Small intestine (tissue), 7 donors: ENCODE measurements around the gene IQCH. TPM values are rescaled to one million over a fixed set of nuclear protein-coding genes. Genes with fewer than 3 reads are reported as not detected.
"Not testable (repeated sequence)": the region's sequence is repeated elsewhere in the genome, so short reads cannot be mapped to it uniquely, and the experiment has no call there.

Experiments used
- DNase-seq, 2 donors: peaks; one replicate each; pipeline versions ENCODE4 v3.0.0 to v3.0.0-alpha.2; 2013
- FAIRE-seq: peaks from 2 replicates; lab custom pipeline; 2012; peaks lifted over from hg19 to GRCh38; lab: Jason Lieb, UNC
- H3K27ac ChIP-seq, 3 donors: one replicate each; pipeline ENCODE4 v1.5.1; 2013; ENCODE audit warnings: low read length in 2 of 3, mild to moderate bottlenecking in 2 of 3, control low read depth in 1 of 3, inconsistent platforms in 1 of 3, low read depth in 1 of 3, moderate library complexity in 1 of 3
- H3K27me3 ChIP-seq, 3 donors: one replicate each; pipeline ENCODE4 v1.6.1; 2013; ENCODE audit warnings: low read length in 3 of 3, inconsistent platforms in 1 of 3; ENCODE audit not compliant: control insufficient read depth in 3 of 3, insufficient read depth in 3 of 3
- H3K36me3 ChIP-seq, 3 donors: one replicate each; pipeline ENCODE4 v1.6.1; 2013; ENCODE audit warnings: low read length in 3 of 3, inconsistent platforms in 1 of 3, low read depth in 1 of 3, mild to moderate bottlenecking in 1 of 3, moderate library complexity in 1 of 3; ENCODE audit not compliant: control insufficient read depth in 3 of 3, insufficient read depth in 2 of 3
- H3K4me1 ChIP-seq, 3 donors: one replicate each; pipeline ENCODE4 v1.6.1; 2013; ENCODE audit warnings: low read length in 2 of 3, inconsistent platforms in 1 of 3, low read depth in 1 of 3, mild to moderate bottlenecking in 1 of 3, moderate library complexity in 1 of 3; ENCODE audit not compliant: control insufficient read depth in 3 of 3, insufficient read depth in 2 of 3
- H3K4me3 ChIP-seq, 3 donors: one replicate each; pipeline ENCODE4 v1.5.1; 2013; ENCODE audit warnings: low read length in 3 of 3, control low read depth in 1 of 3, inconsistent platforms in 1 of 3, low read depth in 1 of 3, mild to moderate bottlenecking in 1 of 3, moderate library complexity in 1 of 3
- H3K9me3 ChIP-seq, 2 donors: one replicate each; pipeline ENCODE4 v1.6.1; 2013; ENCODE audit warnings: low read depth in 1 of 2, low read length in 1 of 2; ENCODE audit not compliant: control insufficient read depth in 2 of 2, insufficient read depth in 1 of 2
- WGBS, 3 donors: extraction: QIAGEN DNeasy Blood & Tissue Kit; methylation state at CpG; one replicate each; pipeline ENCODE4 v1.1.7; 2013; 5-methylcytosine and 5-hydroxymethylcytosine counted together
- polyA plus RNA-seq, 4 donors: library from polyadenylated mRNA; stranded (reverse) in 3 of 4; unstranded in 1 of 4; fragments of 200-250 nt in 3 of 4; fragments of 120-200 nt in 1 of 4; gene quantifications; one replicate each; pipeline versions ENCODE4 v1.2.1 to v1.2.3, GENCODE V29; 2013
- donor health status: healthy with polysubstance abuse.
- donor health status: control.
- donor health status: control.
- donor health status: Bipolar disorder and iron deficiency.
- donor health status: healthy.

The IQCH gene
- polyA plus RNA-seq, 4 donors: 0.27 to 0.72 (median 0.36) TPM; not detected in 1

DNA sequence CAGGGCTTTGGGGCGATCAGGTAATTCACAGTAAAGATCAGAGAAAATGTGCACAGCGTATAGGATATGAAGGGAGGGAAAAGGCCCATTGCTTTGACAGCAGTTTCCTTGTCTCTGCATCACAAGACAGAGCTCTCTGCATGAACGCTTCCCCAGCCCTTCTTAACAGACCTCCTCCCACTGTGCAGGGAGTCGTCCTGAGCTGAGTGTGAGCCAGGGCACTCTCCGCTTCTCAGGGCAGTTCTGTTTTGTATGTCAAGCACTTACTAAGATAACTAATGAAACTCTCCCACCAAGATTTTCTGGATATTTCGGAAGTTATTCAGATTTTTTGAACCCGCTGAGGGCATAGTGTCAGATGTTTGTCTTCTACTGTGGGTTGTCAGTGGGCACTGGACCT lies 160.6 kb downstream of the IQCH start:
- 88 to 94% (median 91%) methylated on average over 7 of the region's 7 CpGs for WGBS, 3 donors
- no peaks in the 10 kb centered on the region for H3K27me3 ChIP-seq
- H3K36me3 ChIP-seq: no peaks in the 10 kb centered on the region
- no peak for DNase-seq
- H3K4me3 ChIP-seq: no peak overlapping the region
- no peaks in the 10 kb centered on the region for H3K9me3 ChIP-seq
- no peak for FAIRE-seq
- no peak overlapping the region for H3K27ac ChIP-seq
- H3K4me1 ChIP-seq: no peaks in the 10 kb centered on the region

DNA sequence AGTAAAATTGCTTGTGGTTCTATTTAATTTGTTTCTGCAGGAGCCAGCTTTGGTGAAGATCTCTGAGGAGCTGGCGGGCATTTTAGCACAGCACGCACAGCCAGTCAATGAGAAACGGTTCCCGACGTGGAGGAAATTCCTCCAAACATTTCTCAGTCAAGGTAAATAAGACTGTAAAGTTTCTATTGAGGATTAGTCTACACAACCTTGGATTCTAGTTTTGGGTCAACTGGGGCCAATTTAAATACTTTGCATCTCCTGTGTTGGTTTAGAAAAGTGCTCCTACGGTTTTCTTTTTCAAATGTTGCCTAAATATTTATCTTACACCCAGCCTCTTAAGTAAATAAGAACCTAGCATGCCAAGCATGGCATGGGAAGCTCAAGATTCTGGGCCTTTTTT lies 162.3 kb downstream of the IQCH start:
- Histone ChIP-seq H3K4me3 (no peak overlapping the region), H3K36me3 (no peaks in the 10 kb centered on the region), H3K9me3 (no peaks in the 10 kb centered on the region), H3K27me3 (no peaks in the 10 kb centered on the region), H3K4me1 (no peaks in the 10 kb centered on the region), H3K27ac (no peak overlapping the region)
- DNase-seq (no peak), FAIRE-seq (no peak)
- 76 to 83% (median 83%) methylated on average over 6 of the region's 6 CpGs for WGBS, 3 donors

DNA sequence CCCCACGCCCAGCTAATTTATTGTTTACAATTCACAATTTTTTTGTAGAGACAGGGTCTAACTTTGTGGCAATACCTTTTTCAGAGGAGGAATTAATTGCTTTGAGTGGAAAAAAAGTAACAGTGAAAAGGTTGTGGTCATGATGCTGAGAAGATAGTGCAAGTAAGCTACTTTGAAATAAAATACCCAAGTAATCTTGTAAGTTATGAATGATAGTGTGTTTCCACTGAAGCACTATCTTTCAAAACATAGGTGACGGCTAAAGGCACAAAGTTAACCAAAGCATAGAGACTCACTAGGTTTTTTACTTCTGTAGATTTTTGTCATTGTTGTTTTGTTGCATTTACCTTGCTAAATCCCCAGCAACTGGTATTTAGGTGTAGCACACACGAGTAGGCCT lies 165.1 kb downstream of the IQCH start:
- Histone ChIP-seq H3K27ac (no peak overlapping the region), H3K9me3 (no peaks in the 10 kb centered on the region), H3K27me3 (no peaks in the 10 kb centered on the region), H3K36me3 (no peaks in the 10 kb centered on the region), H3K4me1 (no peaks in the 10 kb centered on the region), H3K4me3 (no peak overlapping the region)
- FAIRE-seq (no peak), DNase-seq (no peak)
- 84 to 92% (median 86%) methylated on average over 3 of the region's 3 CpGs for WGBS, 3 donors

DNA sequence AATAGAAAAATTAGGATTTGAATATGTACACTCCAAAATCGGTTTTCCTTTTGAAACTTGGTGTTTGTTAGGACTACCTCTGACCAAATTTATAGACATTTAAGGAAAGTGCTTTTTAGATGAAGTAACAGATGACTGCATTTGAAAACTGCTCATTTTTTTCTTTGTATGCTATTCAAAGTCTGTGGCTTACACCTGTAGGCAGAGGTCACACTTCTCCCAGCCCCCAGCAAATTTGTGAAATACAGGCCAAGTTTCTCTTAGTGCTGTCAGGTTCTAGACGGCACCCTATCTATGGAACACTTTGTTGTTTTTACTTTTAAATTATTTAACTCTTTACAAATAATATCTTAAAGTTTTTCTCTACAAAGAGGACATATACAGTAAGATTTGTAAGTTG lies 165.6 kb downstream of the IQCH start:
- FAIRE-seq: no peak
- Histone ChIP-seq H3K9me3 (no peaks in the 10 kb centered on the region), H3K36me3 (no peaks in the 10 kb centered on the region), H3K27me3 (no peaks in the 10 kb centered on the region), H3K4me1 (no peaks in the 10 kb centered on the region), H3K27ac (no peak overlapping the region), H3K4me3 (no peak overlapping the region)
- 74 to 83% (median 80%) methylated on average over 2 of the region's 2 CpGs for WGBS, 3 donors
- no peak for DNase-seq

DNA sequence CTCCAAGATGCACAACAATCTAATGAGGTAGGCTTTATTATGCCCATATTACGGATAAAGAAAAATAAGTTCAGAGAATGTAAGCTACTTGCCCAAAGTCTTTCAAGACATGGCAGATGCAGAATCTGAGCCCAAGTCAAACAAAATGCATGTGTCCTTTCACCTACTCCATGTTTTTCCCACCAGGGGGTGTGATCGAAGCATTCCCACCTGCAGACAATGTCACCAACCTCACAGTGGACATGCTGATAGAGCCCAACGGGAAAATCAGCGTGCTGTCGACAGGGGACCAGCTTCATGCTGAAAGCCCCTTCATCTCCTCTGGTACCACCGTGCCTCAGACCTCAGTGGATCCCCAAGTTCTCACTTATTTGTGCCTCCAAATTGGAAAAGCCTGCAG lies 166.5 kb downstream of the IQCH start:
- H3K36me3 ChIP-seq: no peaks in the 10 kb centered on the region
- WGBS, 3 donors: 92 to 97% (median 95%) methylated on average over 6 of the region's 6 CpGs

DNA sequence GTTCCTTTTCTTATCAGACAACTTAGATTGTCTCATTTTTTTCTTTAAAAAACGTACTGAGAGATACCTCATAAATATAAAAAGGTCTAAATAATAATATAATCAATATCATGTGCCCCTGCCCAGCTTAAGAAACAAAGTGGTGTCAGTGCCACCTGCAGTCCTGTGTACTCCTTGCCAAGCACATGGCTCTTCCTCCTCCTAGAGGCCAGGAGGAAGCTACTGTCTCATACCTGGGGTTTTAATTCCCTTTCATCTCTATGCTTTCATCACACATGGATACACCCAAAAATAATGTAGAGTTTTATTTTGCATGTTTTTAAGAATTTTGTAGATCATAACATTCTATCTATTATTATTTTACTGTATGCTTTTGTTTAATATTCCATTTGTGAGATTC lies 167.7 kb downstream of the IQCH start:
- no peaks in the 10 kb centered on the region for H3K9me3 ChIP-seq
- DNase-seq (no peak), FAIRE-seq (no peak)
- no peaks in the 10 kb centered on the region for H3K4me1 ChIP-seq
- H3K36me3 ChIP-seq: no peaks in the 10 kb centered on the region
- no peaks in the 10 kb centered on the region for H3K27me3 ChIP-seq
- H3K4me3 ChIP-seq: no peak overlapping the region
- WGBS, 3 donors: 28 to 73% (median 56%) methylated on average over 1 of the region's 1 CpG
- no peak overlapping the region for H3K27ac ChIP-seq

More for the DNA sequence above, 166.5 kb downstream of the IQCH start:
- Histone ChIP-seq H3K4me1 (no peaks in the 10 kb centered on the region), H3K4me3 (no peak overlapping the region), H3K27ac (no peak overlapping the region), H3K9me3 (no peaks in the 10 kb centered on the region), H3K27me3 (no peaks in the 10 kb centered on the region)
- DNase-seq: no peak
- FAIRE-seq: no peak

DNA sequence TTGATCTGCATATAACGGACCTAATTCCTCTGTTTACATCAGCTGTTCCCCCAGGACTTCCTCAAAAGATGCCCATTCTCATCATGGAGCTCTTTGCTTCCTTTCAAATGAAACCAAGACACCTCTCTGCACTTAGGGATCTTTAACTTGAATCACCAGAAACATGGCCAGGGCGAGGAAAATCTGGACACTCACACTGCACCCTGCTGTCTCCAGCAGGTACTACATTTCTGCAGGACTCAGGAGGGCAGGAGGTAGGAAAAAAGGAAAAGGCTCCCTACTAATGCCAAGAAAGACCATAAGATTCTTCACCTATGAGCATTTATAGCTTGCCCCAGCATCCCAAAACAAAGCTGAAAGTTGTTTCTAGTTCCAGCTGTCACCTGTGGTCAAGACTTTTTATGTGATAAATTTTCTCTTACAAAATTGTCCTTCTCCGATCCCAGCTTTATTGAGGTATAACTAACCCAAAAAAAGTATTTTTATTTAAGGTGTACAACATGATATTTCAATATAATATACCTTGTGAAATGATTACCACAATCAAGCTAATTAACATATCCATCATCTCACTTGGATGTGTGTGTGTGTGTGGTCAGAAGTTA lies 179.0 kb downstream of the IQCH start:
- Histone ChIP-seq H3K9me3 (no peaks in the 10 kb centered on the region), H3K27ac (no peak overlapping the region), H3K4me3 (no peak overlapping the region), H3K27me3 (no peaks in the 10 kb centered on the region), H3K4me1 (no peaks in the 10 kb centered on the region), H3K36me3 (no peaks in the 10 kb centered on the region)
- FAIRE-seq: no peak
- WGBS, 3 donors: 58 to 75% (median 60%) methylated on average over 3 of the region's 3 CpGs
- peak; percentile 57 to 60 for DNase-seq

DNA sequence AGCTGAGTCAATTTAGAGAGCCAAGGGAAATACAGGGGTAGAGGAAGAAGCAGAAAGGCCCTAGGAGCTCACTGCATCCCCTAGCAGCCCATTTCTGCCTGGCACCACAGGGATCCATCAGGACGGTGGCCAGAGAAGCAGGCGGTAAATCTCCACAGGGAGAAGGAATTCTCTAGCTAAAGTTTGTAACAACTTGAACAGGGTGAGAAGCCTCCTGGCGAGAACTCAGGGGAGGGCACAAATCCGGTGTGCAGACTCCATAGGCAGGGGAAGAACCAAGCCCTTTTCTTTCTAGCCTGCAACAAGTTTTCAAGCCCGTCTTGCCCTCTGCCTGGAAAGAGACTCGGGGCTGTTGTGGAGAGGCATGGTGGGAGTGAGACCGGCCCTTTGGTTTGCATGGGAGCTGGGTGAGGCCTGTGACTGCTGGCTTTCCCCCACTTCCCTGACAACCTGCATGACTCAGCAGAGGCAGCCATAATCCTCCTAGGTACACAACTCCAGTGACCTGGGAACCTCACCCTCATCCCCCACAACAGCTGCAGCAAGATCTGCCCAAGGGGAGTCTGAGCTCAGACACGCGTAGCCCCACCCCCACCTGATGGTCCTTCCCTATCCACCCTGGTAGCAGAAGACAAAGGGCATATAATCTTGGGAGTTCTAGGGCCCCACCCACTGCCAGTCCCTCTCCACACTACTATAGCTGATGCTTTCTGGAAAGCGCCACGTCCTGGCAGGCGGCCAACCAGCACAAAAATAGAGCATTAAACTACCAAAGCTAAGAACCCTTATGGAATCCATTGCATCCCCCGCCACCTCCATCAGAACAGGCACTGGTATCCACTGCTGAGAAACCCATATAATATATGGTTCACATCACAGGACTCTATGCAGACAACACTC lies 182.0 kb downstream of the IQCH start:
- FAIRE-seq, H3K36me3 ChIP-seq, H3K4me3 ChIP-seq, H3K27ac ChIP-seq, H3K9me3 ChIP-seq, H3K4me1 ChIP-seq, H3K27me3 ChIP-seq: not testable (repeated sequence)
- peak; percentile 37 to 40 for DNase-seq
- 78 to 85% (median 83%) methylated on average over 13 of the region's 13 CpGs for WGBS, 3 donors
